Measurements from ENCODE around the gene PHYKPL.
"Not testable (repeated sequence)": the region's sequence is repeated elsewhere in the genome, so short reads cannot be mapped to it uniquely, and the experiment has no call there.

The PHYKPL gene

GRCh38 chr5:178238711-178239592 lies 6.3 kb upstream of the PHYKPL start:
- DNase-seq: no peak

DNA sequence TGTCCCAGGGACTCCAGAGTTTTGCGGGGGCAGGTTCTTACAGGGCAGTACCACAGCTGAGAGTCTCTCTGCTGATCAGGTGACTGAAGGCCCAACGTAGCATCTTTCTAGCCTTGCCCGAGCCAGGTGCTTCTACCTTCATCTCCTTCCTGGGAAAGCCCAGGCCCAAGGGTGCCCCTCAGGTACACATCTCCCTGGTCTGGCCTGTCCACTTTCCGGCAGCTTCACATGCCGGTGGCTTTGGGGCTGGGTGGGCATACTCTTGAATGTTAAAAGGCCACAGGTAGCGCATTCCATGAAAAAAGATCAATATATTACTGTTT lies 5.7 kb upstream of the PHYKPL start:
- no peak for DNase-seq

DNA sequence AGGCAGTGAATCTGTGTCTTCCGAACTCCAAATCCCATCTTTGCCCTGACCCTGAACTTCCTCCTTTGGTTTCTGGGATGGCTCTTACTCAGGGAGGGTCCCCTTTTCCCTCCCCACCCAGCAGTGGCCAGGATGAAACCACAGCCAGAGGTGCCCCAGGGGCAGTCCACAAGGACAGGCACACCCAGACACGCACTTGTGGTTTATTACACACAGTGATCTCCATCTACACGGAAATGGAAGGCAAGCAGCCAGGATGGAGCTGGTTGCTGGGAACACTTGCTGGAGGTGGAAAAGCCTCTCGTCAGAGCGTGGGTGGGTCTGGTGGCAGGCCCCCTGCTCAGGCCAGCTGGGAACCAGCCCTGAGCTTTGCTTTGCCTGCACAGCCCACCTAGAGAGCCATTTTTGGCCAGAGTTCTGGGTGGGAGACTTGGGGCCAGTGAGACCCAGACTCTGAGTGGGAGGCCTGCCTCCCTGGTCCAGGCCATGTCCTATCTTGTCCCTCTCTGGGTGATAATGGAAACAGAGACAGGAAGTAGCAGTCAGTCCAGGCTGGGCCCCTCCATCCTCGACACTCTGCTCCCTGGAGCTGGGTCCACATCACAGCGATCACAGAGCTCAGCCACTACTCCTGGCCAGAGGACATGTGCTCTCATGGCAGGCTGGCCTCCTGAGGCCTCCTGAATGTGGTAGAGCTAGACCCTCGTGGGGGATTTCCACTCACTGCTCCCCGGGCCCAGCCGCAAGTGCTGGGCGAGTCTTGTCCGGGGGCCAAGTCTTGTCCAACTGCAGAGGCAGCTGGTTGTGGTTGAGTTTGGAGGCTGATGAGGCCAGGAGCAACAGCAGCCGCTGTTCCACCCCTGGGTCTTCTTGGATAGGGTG lies 5.1 kb upstream of the PHYKPL start:
- no peak for DNase-seq

- DNase-seq: no peak
Observed at GRCh38 chr5:178236679-178237078, 4.1 kb upstream of the PHYKPL start.

- no peak for DNase-seq
Observed at GRCh38 chr5:178236126-178236525, 3.5 kb upstream of the PHYKPL start.

DNA sequence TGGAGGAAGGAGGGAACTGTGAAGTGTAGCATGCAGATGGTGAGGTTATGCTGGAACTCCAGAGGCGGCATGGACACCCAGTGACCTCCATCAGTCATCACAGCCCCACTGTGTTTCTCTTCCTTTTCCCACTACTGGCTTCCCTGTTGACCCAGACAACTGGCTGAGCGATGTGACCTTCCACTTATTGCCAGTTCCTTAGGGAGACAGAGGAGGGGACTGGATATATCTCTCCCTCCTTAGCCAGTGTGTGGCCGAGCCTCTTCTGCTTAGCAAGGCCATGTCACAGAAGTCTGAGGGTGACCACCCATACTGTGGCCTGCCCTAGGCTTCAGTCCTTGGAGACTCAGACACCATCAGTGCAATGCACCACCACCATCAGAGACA lies 3.0 kb upstream of the PHYKPL start:
- DNase-seq: no peak

DNA sequence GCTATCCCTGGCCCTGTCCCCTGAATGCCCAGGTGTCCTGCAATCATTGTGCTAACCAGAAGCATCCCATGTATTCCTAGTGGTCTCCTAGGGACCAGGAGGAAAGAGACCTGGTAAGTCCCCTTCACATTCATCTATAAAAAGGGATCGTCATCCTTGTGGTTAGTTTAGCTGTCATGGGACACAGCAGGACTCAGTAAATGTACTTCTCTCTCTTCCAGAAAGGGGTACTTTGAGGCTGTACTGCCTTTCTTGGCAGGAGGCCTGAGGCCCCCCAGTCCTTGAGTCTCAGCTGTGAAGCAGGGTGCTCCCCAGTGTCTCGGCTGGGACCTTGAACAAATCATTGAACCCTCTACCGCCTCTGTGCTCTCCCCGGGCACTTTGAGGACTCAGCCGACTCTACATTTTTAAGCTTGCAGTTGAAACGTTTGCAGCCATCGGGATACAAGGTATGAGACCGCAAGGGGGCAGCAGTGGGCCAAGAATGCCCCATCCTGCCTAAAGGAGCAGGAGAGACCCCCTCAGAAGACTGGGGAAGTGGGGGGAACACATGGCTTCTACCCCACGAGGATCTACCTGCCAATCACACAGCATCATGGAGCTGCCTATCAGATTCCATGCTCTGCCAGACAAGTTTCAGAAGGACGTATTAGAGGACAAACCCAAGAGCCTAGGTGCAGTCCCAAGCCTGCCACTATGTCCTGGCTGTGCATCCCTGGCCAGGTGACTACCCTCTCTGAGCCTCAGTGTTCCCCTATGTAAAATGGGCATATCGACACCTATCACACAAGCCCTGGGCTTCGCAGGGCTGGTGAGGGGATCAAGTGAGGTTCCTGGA lies 2.4 kb upstream of the PHYKPL start:
- peak; percentile 60 for DNase-seq

DNA sequence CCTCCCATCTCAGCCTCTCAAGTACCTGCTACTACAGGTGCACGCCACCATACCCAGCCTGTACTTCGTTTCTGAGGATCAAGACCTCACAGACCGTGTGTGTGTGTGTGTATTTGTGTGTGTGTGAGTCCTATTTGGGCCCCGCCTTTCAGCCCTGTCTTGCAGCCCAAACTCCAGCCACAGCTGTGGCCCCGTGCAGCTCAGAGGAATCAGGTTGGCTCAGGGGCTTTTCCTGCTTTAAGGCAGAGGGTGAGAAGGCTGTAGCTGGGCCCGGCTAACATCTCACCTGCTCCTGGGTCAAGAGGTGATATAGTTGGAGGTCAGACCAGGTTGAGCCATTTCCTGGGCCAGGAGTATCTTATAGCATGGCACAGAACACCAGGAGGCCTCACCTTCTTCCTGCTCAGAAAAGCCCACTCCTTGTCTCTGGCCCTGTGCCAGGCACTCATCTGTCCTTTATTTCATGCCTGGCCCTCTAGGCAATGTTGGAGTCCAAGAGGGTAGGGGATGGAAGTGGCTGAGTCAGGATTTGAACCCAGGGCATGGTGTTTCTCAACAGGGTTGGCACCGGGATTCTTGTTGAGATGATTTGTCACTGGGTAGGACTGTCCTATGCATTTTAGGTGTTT lies 1.6 kb upstream of the PHYKPL start:
- no peak for DNase-seq

DNA sequence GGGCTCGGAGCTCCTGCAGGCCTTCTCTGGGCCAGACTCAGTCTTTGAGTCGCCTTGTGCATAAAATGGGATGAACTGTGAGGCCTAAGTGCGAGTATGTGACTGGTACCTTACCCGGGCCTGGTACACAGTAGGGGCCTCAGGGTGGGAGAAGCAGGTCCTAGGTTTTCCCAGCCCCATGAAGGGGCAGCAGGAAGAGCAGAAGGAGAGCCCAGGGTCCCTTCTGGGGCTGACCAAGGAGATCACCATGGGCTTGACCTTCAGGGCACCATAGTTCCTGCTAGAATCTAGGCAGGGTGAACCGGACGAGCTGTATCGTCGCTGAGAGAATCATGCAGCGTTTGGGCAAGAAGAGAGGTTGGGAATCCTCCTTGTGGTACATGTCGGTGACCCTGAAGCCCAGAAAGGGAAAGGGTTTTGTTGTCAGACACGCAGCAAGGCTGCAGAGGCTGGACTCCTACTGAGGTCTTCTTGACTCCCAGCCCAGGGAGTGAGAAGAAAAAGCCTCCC lies 373 bp upstream of the PHYKPL start:
- no peak for DNase-seq

- no peak for DNase-seq
Observed at GRCh38 chr5:178231539-178232123, 971 bp downstream of the PHYKPL start.

- DNase-seq: no peak
Observed at GRCh38 chr5:178230879-178231538, 1.6 kb downstream of the PHYKPL start.

DNA sequence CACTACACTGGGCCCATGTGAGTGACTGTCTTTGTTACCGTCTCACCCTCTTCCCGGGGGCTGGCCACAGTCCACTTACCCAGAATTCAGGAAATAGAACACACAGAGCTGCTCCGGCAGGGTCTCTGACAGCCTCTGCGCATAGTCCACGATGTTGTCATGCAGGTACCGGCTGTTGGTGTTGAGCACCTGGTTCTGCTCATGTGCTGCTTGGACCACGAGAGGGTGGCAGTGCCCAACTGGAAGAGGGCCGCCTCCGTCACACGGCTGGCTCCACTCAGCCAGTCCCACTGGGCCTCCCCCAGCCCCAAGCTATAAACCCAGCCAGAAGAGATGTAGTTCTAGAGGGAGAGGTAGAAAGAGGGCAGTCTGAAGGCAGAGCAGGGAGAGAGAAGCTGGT lies 2.7 kb downstream of the PHYKPL start:
- DNase-seq: no peak

DNA sequence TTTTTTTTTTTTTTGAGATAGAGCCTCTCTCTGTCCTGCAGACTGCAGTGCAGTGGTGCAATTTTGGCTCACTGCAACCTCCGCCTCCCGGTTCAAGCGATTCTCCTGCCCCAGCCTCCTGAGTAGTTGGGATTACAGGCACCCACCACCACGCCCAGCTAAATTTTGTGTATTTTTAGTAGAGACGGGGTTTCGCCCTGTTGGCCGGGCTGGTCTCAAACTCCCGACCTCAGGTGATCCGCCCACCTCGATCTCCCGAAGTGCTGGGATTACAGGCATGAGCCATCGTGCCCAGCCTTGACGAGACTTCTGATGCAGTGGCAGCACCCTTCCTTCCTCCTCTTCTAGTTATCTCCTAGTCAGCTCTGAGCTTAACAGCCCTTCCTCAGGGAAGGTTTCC lies 3.5 kb downstream of the PHYKPL start:
- not testable (repeated sequence) for DNase-seq

GRCh38 chr5:178228609-178229008 lies 4.0 kb downstream of the PHYKPL start:
- DNase-seq: no peak

DNA sequence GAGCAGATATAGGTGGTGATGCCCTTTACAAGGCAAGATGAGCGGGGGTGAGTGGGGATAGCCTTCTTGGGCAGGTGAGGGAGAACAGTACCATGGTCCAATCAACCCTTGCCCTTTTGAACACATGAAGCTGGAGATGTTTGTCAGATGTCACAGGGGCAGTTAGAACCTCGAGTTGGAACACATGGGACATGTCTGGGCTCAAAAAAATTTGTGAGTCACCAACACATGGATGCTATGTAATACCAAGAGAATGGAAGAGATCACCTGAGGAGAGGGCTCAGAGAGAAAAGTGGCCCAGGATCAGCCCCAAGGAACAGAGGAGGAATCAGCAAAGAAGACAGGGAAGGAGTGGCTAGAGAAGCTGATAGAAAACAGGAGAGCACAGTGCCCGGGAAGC lies 4.7 kb downstream of the PHYKPL start:
- no peak for DNase-seq

DNA sequence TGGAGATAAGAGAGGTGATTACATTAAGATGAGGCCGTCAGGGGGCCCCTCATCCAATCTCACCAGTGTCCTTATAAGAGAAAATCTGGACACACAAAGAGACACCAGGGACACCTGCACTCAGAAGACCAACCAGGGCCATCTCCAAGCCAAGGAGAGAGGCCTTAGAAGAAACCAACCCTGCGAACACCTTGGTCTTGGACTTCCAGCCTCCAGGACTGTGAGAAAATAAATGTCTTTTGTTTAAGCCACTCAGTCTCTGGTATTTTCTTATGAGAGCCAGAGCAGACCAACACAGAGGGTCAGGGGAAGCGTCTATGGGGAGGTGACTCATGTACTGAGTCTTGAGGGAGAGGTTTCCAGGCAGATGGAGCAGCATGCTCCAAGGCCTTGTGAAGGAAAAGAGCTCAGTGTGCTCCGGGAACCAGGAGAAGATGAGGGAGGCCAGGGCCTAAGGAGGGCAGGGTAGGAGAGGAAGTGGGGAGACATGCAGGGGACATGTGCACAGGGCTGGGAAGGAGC lies 5.4 kb downstream of the PHYKPL start:
- no peak for DNase-seq

- no peak for DNase-seq
Observed at GRCh38 chr5:178225174-178225573, 7.4 kb downstream of the PHYKPL start.

GRCh38 chr5:178224403-178224802 lies 8.2 kb downstream of the PHYKPL start:
- no peak for DNase-seq

DNA sequence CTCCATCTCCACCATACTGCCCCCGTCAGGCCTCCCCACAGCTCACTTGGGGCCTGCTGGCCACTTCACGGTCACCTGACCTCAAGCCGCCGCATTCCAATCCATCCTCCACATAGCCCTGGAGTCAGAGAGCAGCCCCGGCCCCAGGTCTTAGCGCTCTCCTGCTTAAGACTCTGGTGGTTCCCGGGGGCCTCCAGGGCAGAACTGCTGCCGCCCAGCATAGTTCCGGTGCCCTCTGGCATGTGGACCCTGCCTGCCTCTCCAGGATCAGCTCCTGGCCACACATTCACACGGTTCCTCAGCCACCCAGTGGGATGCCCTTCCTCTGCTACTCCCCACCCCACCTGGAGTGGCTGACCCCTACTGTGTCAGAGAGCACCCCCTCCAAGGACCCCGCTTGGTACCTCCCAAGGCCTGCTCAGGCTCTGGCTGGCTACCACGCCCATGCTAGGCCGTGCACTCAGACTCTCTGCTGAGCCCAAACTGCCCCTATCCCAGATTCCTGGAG lies 8.7 kb downstream of the PHYKPL start:
- no peak for DNase-seq

DNA sequence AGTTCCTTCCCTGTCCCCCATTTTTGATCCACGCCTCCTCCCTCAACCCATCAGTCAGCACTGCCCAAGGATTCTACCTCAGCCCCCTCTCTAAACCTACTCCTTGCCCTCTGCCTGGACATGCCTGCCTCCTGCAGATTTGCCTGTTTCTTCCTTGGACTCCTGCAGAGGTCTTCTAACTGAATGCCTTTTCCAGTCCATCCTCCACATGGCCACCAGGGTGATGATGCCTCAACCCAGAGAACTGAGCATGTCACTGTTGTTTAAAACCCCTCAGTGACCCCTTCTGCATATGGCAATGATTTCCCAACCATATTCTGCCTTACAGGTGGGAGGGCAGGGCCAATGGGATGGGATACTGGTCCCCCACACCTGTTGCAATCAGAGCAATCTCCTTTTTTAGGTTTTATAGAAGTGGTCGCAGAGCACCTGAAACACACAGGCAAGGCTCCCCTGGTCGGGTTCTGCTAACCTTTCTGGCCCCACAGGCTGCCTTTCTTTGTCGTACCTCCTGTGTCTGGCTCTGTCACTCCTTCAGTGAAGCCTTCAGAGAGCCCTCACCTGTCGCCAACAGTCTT lies 9.3 kb downstream of the PHYKPL start:
- no peak for DNase-seq

DNA sequence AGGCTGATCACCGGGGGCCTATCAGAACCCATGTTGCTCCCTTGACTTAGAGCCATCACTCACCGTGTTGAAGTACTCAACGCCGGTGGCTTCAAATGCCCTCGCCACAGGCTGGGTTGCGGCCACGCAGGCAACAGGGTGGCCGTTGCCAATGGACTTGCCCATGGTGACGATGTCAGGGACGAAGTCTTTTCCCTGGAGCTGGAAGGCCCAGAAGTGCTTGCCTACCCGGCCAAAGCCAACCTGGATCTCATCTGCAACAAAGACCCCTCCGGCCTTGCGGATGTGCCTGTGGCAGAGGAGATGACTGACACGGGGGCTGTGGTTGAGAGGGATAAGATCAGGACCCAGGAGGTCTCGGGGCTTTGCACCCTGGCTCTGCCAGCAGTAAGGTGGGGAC lies 10.3 kb downstream of the PHYKPL start:
- no peak for DNase-seq
